ENCODE measurements around the gene DENND1A. TPM values are rescaled to one million over a fixed set of nuclear protein-coding genes. Genes with fewer than 3 reads are reported as not detected.
"Not testable (repeated sequence)": the region's sequence is repeated elsewhere in the genome, so short reads cannot be mapped to it uniquely, and the experiment has no call there.

Gene DENND1A
- total RNA-seq, 1 experiment from 2014 or later = 7.2 TPM

DNA sequence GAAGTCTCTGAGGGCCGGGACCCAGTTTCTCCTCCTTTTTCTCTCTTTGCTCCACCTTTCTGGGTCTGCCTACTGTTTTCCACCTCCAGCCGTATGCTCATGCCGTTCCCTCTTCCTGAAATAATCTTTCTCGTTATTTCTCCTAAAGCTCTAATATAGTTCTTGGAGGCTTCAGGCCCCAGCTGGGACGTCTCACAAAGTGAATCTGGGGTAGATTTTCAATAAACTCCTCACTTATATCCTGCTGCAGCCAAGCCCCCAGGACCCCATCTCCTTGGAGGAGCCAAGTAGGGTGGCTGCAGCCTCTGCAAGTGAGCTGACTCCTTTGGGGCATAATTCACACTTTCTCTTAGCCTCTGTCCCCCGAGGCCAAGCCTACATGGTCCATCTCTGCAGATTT is 588.1 kb downstream of the DENND1A start:
- no peaks in the 10 kb centered on the region for H3K27me3 ChIP-seq (replicated peaks)
- no peak for DNase-seq (ENCODE audit: low read depth in 1 of 2, low spot score in 2 of 2)
- no peak overlapping the region for H3K4me3 ChIP-seq
- no peak overlapping the region for H3K27ac ChIP-seq
- H3K9me3 ChIP-seq (replicated peaks) = no peaks in the 10 kb centered on the region
- H3K4me1 ChIP-seq (replicated peaks) = no peaks in the 10 kb centered on the region
- no peaks in the 10 kb centered on the region for H3K36me3 ChIP-seq

DNA sequence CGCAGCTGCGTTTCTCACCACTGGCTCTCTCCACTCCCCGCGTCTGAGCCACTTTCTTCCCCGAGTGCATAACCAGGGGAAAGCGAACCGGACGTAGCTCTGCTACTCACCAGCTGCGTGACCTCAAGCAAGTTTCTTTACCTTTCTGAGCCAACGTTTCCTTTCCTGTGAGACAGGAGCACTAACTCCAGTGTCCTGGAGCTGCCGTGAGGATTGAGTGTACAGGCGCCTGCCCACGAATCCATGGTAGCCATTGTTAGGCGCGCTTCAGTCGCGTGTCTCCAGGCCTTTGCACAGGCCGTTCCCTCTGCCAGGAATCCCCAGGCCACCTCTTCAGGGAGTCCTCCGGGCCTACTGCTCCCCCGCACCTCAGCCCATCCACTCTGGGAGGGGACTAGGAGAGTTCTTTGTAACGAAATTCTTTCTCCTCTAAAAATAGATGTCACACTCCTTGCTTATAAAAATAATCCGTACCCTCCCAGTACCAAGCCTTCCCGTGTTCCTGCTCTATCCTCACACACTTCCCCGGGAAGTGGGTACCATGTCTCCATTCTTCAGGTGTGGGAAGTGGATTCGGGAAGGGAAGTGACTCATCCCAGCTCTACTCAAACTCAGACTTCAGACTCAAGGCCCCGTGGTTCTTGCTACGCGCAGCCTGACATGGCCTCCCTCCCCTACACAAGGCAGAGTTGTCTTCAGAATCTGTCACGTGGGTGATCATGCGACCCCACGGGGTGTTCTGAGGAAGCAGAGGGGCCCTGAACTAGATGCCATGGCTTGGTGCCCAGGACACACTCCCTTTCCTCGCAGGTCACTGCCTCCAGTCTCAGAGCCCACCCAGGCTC is 590.0 kb downstream of the DENND1A start:
- Histone ChIP-seq H3K4me3 (no peak overlapping the region), H3K9me3 (replicated peaks) (no peaks in the 10 kb centered on the region), H3K36me3 (no peaks in the 10 kb centered on the region), H3K27me3 (replicated peaks) (no peaks in the 10 kb centered on the region), H3K27ac (no peak overlapping the region), H3K4me1 (replicated peaks) (peaks cover 11% of the 10 kb centered on the region)
- no peak for DNase-seq (ENCODE audit: low read depth in 1 of 2, low spot score in 2 of 2)

DNA sequence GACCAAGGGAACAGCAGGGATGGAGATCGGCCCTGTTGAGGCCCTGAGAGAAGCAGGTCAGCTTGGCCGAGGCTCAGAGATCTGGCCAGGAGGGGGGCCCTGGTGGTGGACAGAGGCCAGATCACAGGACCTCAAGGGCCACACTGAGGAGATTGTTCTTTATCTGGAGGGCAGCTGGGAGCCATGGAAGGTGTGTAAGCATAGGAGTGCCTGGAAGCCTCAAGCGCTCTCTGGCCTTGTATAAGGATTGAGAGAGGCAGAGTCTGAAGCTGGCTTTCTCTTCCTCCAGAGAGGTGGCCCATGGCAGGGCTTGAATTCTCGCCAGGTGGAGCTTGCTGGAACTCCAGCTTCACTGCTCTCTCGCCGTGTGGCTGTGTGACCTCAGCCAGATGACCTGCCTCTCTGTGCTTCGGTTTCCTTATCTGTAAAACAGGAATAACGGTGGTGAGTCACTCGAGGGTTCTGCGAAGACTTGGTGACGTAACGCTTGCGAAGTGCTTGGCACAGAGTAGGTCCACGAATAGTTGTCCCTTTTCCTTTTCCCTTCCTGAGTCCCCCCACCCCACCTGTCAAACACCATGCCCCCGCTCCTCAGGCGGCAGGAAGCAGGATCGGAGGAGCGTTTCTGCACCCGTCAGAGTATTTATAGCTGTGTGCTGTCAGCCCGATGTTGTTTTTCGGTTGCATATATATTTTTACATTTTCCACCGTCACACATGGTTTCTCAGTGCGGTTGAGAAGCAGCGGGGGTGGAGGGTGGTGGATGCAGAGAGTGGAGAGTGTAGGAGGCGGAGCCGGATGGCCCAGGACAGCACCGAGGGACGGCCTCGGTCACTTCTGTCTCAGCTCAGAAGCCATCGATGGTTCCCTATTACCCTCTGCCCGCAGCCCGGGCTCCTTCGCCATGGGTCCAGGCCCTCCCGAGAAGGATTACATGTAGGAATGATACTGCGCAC is 590.9 kb downstream of the DENND1A start:
- no peaks in the 10 kb centered on the region for H3K36me3 ChIP-seq
- no peaks in the 10 kb centered on the region for H3K9me3 ChIP-seq (replicated peaks)
- no peak overlapping the region for H3K27ac ChIP-seq
- H3K4me3 ChIP-seq = no peak overlapping the region
- no peak for DNase-seq (ENCODE audit: low read depth in 1 of 2, low spot score in 2 of 2)
- peaks cover 11% of the 10 kb centered on the region for H3K4me1 ChIP-seq (replicated peaks)
- no peaks in the 10 kb centered on the region for H3K27me3 ChIP-seq (replicated peaks)

DNA sequence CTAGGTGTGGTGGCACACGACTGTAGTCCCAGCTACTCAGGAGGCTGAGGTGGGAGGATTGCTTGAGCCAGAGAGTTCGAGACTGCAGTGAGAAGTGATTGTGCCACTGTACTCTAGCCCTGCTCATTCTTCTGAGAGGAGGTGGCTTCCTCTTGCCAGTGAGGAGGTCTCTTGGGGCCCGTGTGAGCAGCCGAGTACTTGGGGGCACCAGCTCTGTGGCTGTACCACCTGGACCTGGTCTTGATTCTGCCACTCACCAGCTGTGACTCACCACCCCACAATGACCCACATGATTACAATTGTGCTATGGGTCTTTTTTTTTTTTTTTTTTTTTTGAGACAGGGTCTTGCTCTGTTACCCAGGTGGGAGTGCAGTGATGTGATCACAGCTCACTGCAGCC is 592.0 kb downstream of the DENND1A start:
- no peak overlapping the region for H3K27ac ChIP-seq
- H3K4me3 ChIP-seq = no peak overlapping the region
- H3K9me3 ChIP-seq (replicated peaks) = no peaks in the 10 kb centered on the region
- peaks cover 15% of the 10 kb centered on the region for H3K4me1 ChIP-seq (replicated peaks)
- no peaks in the 10 kb centered on the region for H3K27me3 ChIP-seq (replicated peaks)
- no peaks in the 10 kb centered on the region for H3K36me3 ChIP-seq
- DNase-seq (ENCODE audit: low read depth in 1 of 2, low spot score in 2 of 2) = no peak

DNA sequence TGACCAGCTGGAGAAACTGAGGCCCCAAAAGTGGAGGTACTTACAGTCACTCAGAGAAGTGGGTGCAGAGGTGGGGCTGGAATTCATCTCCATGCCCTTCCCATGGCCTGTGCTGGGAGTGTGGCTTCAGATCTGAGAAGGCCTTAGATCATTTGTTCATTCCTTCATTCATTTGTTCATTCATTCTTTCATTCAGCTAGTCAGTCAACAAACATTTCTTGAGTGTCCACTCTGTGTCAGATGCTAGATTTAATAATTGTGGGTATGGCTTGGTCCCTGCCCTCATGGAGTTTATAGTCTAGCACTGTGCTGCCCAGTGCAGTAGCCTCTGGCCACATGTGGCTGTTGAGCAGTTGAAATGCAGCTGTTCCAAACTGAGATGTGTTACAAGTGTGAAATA is 593.0 kb downstream of the DENND1A start:
- Histone ChIP-seq H3K4me1 (replicated peaks) (peaks cover 18% of the 10 kb centered on the region), H3K4me3 (no peak overlapping the region), H3K27me3 (replicated peaks) (no peaks in the 10 kb centered on the region), H3K9me3 (replicated peaks) (no peaks in the 10 kb centered on the region), H3K27ac (no peak overlapping the region), H3K36me3 (no peaks in the 10 kb centered on the region)
- DNase-seq (ENCODE audit: low read depth in 1 of 2, low spot score in 2 of 2) = no peak

DNA sequence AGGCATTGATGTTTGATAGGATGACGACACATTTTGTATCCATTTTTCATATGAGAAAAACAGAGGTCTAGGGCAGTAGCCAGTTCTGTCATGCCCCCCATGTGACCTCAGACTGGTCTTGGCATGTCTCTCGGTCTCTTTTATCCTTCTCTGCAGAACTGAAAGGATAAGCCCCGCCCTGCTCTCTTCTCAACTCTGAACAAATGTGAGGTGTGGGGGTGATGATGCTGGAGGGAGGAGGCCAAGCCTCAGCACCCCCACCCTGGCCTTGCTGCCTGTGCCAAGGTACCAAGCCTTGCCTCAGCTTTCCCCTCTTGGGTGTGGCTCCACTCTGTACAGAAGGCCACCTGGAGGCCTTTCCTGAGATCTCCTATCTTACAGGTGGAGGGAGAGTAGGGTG is 593.5 kb downstream of the DENND1A start:
- Histone ChIP-seq H3K4me1 (replicated peaks) (peaks cover 18% of the 10 kb centered on the region), H3K27ac (no peak overlapping the region), H3K4me3 (no peak overlapping the region), H3K36me3 (no peaks in the 10 kb centered on the region), H3K9me3 (replicated peaks) (no peaks in the 10 kb centered on the region), H3K27me3 (replicated peaks) (no peaks in the 10 kb centered on the region)
- DNase-seq (ENCODE audit: low read depth in 1 of 2, low spot score in 2 of 2) = no peak

DNA sequence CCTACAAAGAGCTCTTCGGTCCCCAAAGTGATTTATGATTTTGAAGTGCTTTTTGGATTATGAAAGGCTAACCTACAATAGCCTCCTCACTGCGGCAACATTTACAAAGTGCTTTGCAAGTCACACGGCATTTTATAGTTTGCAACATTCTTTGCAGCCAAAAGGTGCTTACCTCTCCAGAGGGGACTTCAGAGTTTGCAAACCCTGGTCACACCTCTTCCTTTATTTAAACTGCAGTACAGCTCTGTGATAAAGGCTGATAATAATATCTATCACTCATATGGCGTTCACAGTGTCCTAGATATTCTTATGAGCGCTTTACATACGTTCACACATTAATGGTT is 594.0 kb downstream of the DENND1A start:
- Histone ChIP-seq H3K27ac (no peak overlapping the region), H3K4me3 (no peak overlapping the region)

DNA sequence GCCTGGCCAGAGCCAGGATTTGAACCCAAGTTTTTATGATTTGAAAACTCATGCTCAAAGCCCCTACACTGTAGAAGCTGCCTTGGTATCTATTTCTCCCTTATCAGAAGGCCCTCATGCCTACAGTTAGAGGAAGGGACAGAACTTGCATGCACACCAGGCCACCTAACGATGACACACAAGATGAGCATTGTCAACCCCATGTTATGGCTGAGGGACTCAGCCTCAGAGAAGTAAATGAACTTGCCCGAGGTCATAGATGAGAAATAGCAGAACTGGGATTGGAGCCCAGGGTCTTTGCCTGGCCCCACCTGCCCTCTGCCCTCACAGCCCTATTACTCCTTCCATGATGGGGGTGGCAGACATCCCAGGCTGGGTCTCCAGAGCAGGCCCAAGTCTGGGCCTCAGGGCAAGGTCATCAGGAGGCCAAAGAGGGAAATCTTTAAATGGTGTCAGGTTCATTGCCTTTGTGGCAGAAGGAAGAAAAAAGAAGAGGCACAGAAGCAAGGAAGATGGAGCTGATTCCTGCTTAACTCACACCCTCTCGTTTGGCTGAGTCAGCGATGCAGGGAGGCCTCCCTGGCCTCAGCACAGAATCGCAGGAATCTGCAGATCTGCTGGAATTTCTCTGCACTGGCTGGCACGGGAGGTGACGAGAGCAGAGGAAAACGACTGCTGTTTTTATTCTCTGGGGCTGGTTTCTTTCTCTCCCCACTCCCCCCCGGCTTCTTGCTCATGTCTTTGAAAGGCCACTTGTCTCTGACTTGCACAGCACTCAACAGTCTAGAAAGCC is 594.5 kb downstream of the DENND1A start:
- no peak overlapping the region for H3K27ac ChIP-seq
- peak; percentile 28 to 52 for DNase-seq (ENCODE audit: low read depth in 1 of 2, low spot score in 2 of 2)
- no peaks in the 10 kb centered on the region for H3K9me3 ChIP-seq (replicated peaks)
- H3K4me3 ChIP-seq = no peak overlapping the region
- no peaks in the 10 kb centered on the region for H3K36me3 ChIP-seq
- H3K4me1 ChIP-seq (replicated peaks) = peaks cover 18% of the 10 kb centered on the region
- H3K27me3 ChIP-seq (replicated peaks) = no peaks in the 10 kb centered on the region

More for the DNA sequence above, 594.0 kb downstream of the DENND1A start:
- Histone ChIP-seq H3K9me3 (replicated peaks) (no peaks in the 10 kb centered on the region), H3K27me3 (replicated peaks) (no peaks in the 10 kb centered on the region), H3K4me1 (replicated peaks) (peaks cover 18% of the 10 kb centered on the region), H3K36me3 (no peaks in the 10 kb centered on the region)
- no peak for DNase-seq (ENCODE audit: low read depth in 1 of 2, low spot score in 2 of 2)

DNA sequence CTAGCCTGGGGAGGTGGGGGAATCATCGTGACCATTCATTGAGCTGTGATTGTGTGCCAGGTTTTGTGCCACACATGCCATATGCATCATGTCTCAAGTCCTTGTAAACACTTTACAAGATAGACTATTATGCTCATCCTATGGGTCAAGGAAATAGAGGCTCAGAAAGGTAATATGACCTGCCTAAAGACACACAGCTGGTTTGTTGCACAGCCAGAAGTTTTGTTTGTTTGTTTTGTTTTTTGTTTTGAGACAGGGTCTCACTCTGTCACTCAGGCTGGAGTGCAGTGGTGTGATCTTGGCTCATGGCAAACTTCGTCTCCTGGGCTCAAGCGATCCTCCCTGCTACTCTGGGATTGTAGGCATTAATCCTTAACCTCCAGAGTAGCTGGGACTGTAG is 595.3 kb downstream of the DENND1A start:
- peaks cover 18% of the 10 kb centered on the region for H3K4me1 ChIP-seq (replicated peaks)
- H3K27me3 ChIP-seq (replicated peaks) = no peaks in the 10 kb centered on the region
- H3K36me3 ChIP-seq = no peaks in the 10 kb centered on the region
- no peak for DNase-seq (ENCODE audit: low read depth in 1 of 2, low spot score in 2 of 2)
- H3K27ac ChIP-seq = no peak overlapping the region
- no peaks in the 10 kb centered on the region for H3K9me3 ChIP-seq (replicated peaks)
- no peak overlapping the region for H3K4me3 ChIP-seq

DNA sequence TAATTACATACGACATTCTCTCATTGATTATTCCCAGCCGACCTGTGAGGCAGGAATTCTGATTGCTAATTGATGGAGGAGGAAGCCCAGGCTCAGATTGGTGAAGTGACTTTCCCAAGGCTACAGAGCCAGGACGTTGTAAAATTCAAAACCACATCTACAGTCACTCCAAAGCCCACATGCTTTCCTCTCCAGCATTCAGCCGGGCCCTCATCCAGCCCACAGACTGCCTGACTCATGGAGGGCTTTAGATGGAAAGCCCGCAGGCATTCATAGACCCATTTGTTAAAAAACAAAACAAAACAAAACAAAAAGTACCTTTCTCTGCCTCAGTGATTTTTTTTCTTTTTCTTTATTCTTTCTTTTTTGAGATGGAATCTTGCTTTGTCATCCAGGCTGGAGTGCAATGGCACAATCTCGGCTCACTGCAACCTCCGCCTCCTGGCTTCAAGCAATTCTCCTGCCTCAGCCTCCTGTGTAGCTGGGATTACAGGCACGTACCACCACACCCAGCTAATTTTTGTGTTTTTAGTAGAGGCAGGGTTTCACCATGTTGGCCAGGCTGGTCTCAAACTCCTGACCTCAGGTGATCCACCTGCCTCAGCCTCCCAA is 596.8 kb downstream of the DENND1A start:
- not testable (repeated sequence) for H3K9me3 ChIP-seq (replicated peaks); H3K36me3 ChIP-seq; H3K4me3 ChIP-seq; H3K27ac ChIP-seq; H3K27me3 ChIP-seq (replicated peaks)
- peaks cover 18% of the 10 kb centered on the region for H3K4me1 ChIP-seq (replicated peaks)
- DNase-seq (ENCODE audit: low read depth in 1 of 2, low spot score in 2 of 2) = peak in 1 of 2 experiments; percentile 47

DNA sequence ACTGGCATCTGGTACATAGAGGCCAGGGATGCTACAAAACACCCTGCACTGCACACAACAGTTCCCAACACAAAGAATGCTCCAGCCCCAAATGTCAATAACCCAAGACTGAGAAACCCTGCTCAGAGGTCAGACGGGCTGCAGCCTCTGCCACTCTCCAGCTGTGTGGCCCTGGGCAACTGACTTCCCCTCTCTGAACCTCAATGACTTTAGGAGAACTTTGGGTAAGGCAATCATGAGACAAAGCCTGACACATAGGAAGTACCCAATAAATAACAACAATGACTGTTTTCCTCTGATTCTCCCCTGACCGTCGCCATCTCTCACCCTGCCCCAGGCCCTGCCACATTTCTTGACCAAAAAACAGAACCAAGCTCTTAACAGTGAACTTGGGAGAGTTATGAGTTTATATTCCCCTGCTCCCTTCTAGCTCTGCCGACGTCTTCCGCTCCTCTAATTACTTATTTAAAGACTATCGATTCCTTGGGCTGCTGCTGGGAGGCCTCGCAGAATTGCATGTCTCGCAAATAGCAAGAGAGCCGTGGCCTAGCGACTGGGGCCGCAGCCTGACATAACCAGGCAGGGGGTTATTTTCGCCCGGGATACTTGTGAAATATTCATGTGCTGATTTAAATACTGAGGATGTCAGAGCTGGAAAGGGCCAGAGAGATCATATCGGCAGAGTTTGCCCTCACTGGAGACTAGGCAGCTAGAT is 598.4 kb downstream of the DENND1A start:
- Histone ChIP-seq H3K27ac (no peak overlapping the region), H3K36me3 (no peaks in the 10 kb centered on the region), H3K9me3 (replicated peaks) (no peaks in the 10 kb centered on the region), H3K4me1 (replicated peaks) (peaks cover 18% of the 10 kb centered on the region), H3K4me3 (no peak overlapping the region), H3K27me3 (replicated peaks) (no peaks in the 10 kb centered on the region)
- no peak for DNase-seq (ENCODE audit: low read depth in 1 of 2, low spot score in 2 of 2)
